HEK293 (cell line): ENCODE results near the gene NCLN.
A peak's percentile ranks its signal among the peaks of the same experiment; 100 is the strongest.
"Not testable (repeated sequence)": the region's sequence is repeated elsewhere in the genome, so short reads cannot be mapped to it uniquely, and the experiment has no call there.

Source experiments
- CTCF ChIA-PET: fragments of 350-600 bp; formaldehyde crosslinking; extraction: SDS; loops from one replicate; lab custom pipeline; 2021; ENCODE audit warnings: antibody characterized with exemption; lab: Yijun Ruan, JAX
- POLR2A ChIA-PET: fragments of 300-600 bp; formaldehyde crosslinking; extraction: SDS; loops from one replicate; lab custom pipeline; 2020; ENCODE audit warnings: antibody characterized with exemption, inconsistent platforms; lab: Yijun Ruan, JAX
- H3K27ac ChIP-seq: fragments of 200-500 bp; sonication (Bioruptor generic); 2 replicates; pipeline ENCODE4 v1.5.1; 2014; ENCODE audit warnings: low read depth, low read length, control low read depth, inconsistent platforms; ENCODE audit errors: extremely low read depth
- H3K36me3 ChIP-seq, 2 experiments: fragments of 200-500 bp in 1 of 2; sonication (Bioruptor generic) in 1 of 2; 1 replicate in 1 of 2; 2 replicates in 1 of 2; pipeline ENCODE4 v1.5.1; 2014 to 2017; ENCODE audit warnings: inconsistent platforms in 2 of 2, low read length in 2 of 2; ENCODE audit not compliant: control insufficient read depth in 2 of 2, insufficient read depth in 1 of 2
- H3K4me1 ChIP-seq: fragments of 200-500 bp; sonication (Bioruptor generic); 2 replicates; pipeline ENCODE4 v1.5.1; 2014; ENCODE audit warnings: mild to moderate bottlenecking, low read length, inconsistent platforms; ENCODE audit not compliant: control insufficient read depth, insufficient read depth
- H3K4me3 ChIP-seq: 2 replicates; pipeline ENCODE4 v1.5.1; 2011; ENCODE audit warnings: low read depth, mild to moderate bottlenecking, control low read depth, low read length, moderate library complexity
- H3K9me3 ChIP-seq: fragments of 200-500 bp; sonication (Bioruptor generic); 2 replicates; pipeline ENCODE4 v1.5.1; 2014; ENCODE audit warnings: low read depth, low read length, inconsistent platforms; ENCODE audit not compliant: control insufficient read depth, insufficient read depth
- BCL11B ChIP-seq: fragments of 450-650 bp; formaldehyde crosslinking; IDR thresholded peaks from 2 replicates; pipeline ENCODE4 v1.5.1; 2016; ENCODE audit warnings: low read depth, missing biosample characterization, missing genetic modification characterization
- SP2 ChIP-seq: fragments of 450-650 bp; formaldehyde crosslinking; IDR thresholded peaks from 2 replicates; pipeline ENCODE4 v1.5.1; 2016; ENCODE audit warnings: missing biosample characterization, missing genetic modification characterization
- YY2 ChIP-seq: fragments of 450-650 bp; formaldehyde crosslinking; IDR thresholded peaks from 2 replicates; pipeline ENCODE4 v1.5.1; 2016; ENCODE audit warnings: missing biosample characterization, missing genetic modification characterization
- ZBTB49 ChIP-seq: fragments of 450-650 bp; formaldehyde crosslinking; IDR thresholded peaks from 2 replicates; pipeline ENCODE4 v1.5.1; 2016; ENCODE audit warnings: missing biosample characterization, missing genetic modification characterization, low read depth
- ZFHX2 ChIP-seq: fragments of 450-650 bp; formaldehyde crosslinking; conservative IDR thresholded peaks from 2 replicates; pipeline ENCODE4 v1.5.1; 2016; ENCODE audit warnings: missing biosample characterization, missing genetic modification characterization
- ZNF133 ChIP-seq: fragments of 450-650 bp; formaldehyde crosslinking; IDR thresholded peaks from 2 replicates; pipeline ENCODE4 v1.5.1; 2016; ENCODE audit warnings: missing biosample characterization, missing genetic modification characterization
- ZNF433 ChIP-seq: fragments of 450-650 bp; formaldehyde crosslinking; IDR thresholded peaks from 2 replicates; pipeline ENCODE4 v1.5.1; 2016; ENCODE audit warnings: missing biosample characterization, missing genetic modification characterization, low read depth
- ZNF600 ChIP-seq: fragments of 450-650 bp; formaldehyde crosslinking; IDR thresholded peaks from 2 replicates; pipeline ENCODE4 v1.5.1; 2016; ENCODE audit warnings: missing biosample characterization, missing genetic modification characterization
- ZNF624 ChIP-seq: fragments of 450-650 bp; formaldehyde crosslinking; IDR thresholded peaks from 2 replicates; pipeline ENCODE4 v1.5.1; 2017; ENCODE audit warnings: missing biosample characterization, missing genetic modification characterization
- ZNF664 ChIP-seq: fragments of 450-650 bp; formaldehyde crosslinking; IDR thresholded peaks from 2 replicates; pipeline ENCODE4 v1.5.1; 2016; ENCODE audit warnings: missing biosample characterization, missing genetic modification characterization
- ZSCAN16 ChIP-seq: fragments of 450-650 bp; formaldehyde crosslinking; IDR thresholded peaks from 2 replicates; pipeline ENCODE4 v1.5.1; 2016; ENCODE audit warnings: missing biosample characterization, missing genetic modification characterization
- TF ChIP-seq, protein P1 (sequence below): fragments of 450-650 bp; formaldehyde crosslinking; IDR thresholded peaks from 2 replicates; pipeline ENCODE4; 2016; ENCODE audit warnings: missing biosample characterization, missing genetic modification characterization

Gene NCLN

DNA sequence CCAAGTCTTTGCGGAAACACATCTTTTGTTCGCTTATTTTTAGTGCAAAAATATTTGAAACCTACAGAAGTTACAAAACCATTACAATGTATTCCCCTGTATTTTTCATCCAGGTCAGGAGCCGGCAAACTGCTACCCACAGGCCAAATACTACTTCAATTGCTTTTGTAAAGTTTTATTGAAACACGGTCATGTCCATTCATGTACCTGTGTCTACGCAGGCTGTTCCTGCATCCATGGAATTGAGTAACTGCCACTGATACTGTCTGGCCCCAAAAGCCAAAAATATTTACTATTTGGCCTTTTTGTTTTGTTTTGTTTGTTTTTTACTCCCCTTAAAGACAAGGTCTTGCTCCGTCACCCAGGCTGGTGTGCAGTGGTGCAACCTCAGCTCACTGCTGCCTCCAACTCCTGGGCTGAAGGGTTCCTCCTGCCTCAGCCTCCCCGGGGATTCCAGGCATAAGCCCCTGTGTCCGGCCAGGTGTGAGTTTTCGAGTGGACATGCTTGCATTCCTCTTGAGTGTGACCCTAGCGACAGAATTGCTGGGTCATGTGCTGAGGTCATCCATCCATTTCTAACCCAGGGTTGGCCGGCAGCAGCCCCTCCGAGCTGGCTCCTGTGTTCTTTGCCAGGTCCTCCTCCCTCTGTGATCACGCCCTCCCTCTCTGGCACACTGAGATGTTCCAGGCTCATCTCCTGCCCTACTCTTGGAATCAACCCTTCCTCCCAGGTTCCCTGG lies 18.0 kb upstream of the NCLN start:
- H3K9me3 ChIP-seq: no peaks in the 10 kb centered on the region
- ChIA-PET CTCF (no interaction called here), POLR2A (no interaction called here)
- no peak for TF ChIP-seq ZNF133 (tag by site-specific recombination)
- TF ChIP-seq ZBTB49: no peak
- TF ChIP-seq ZNF433 (tag by site-specific recombination): no peak
- TF ChIP-seq SP2 (tag by site-specific recombination): no peak
- no peak for TF ChIP-seq ZNF624 (tag by site-specific recombination)
- TF ChIP-seq YY2: no peak
- no peak for TF ChIP-seq BCL11B (tag by site-specific recombination)
- TF ChIP-seq, protein P1, sequence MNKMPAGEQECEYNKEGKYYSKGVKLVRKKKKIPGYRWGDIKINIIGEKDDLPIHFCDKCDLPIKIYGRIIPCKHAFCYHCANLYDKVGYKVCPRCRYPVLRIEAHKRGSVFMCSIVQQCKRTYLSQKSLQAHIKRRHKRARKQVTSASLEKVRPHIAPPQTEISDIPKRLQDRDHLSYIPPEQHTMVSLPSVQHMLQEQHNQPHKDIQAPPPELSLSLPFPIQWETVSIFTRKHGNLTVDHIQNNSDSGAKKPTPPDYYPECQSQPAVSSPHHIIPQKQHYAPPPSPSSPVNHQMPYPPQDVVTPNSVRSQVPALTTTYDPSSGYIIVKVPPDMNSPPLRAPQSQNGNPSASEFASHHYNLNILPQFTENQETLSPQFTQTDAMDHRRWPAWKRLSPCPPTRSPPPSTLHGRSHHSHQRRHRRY (tag by site-specific recombination): no peak
- no peak for TF ChIP-seq ZFHX2 (tag by site-specific recombination)
- H3K27ac ChIP-seq: no peak overlapping the region
- no peaks in the 10 kb centered on the region for H3K36me3 ChIP-seq
- 0 out of 2 replicates have a peak, but pooled peaks cover 4% of the 10 kb centered on the region for H3K4me1 ChIP-seq
- no peak overlapping the region for H3K4me3 ChIP-seq

- POLR2A ChIA-PET: no interaction called here
- Histone ChIP-seq H3K4me1 (no peaks in the 10 kb centered on the region), H3K27ac (no peak overlapping the region)
- no peak for TF ChIP-seq ZNF600 (tag by site-specific recombination)
- TF ChIP-seq ZSCAN16: peak; percentile 85
- no peak for TF ChIP-seq ZNF664 (tag by site-specific recombination)
- TF ChIP-seq, all 188 proteins: peak for 1
- no peak overlapping the region for H3K4me3 ChIP-seq
- H3K9me3 ChIP-seq: no peaks in the 10 kb centered on the region
- CTCF ChIA-PET: interaction anchor here (1.2 kb wide), 1 partner anchor 11 kb away, joined by 5 read pairs; no protein-coding TSS in a partner anchor
- no peaks in the 10 kb centered on the region for H3K36me3 ChIP-seq
Measured at GRCh38 chr19:3171894-3172672, 13.6 kb upstream of the NCLN start.

DNA sequence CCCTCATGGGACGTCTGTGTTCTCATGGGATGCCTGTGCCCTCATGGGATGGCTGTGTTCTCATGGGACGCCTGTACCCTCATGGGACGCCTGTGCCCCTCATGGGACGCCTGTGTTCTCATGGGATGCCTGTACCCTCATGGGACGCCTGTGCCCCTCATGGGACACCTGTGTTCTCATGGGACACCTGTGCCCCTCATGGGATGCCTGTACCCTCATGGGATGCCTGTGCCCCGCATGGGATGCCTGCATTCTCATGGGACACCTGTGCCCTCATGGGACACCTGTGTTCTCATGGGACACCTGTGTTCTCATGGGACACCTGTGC lies 13.1 kb upstream of the NCLN start:
- H3K9me3 ChIP-seq, H3K4me3 ChIP-seq, CTCF ChIA-PET, POLR2A ChIA-PET, H3K36me3 ChIP-seq, H3K4me1 ChIP-seq, H3K27ac ChIP-seq: not testable (repeated sequence)
